ENCODE measurements around the gene USE1. TPM values are rescaled to one million over a fixed set of nuclear protein-coding genes. Genes with fewer than 3 reads are reported as not detected.

USE1 gene
- polyA plus RNA-seq, 2 of the 4 experiments (the other 2 are of a cell fraction): 10.1 to 16.5 TPM

- POLR2A ChIA-PET: interaction anchor here (0.8 kb wide), 1 partner anchor 63 kb away, joined by 6 read pairs; the partner anchor contains the start of gene DDA1
- WGBS (ENCODE audit: missing lambda C conversion rate): no CpG with 5 or more reads among the region's 72 CpGs
- Histone ChIP-seq H3K4me3 (peak within 1 kb of the TSS; percentile 93), H3K9me3 (no peaks in the 10 kb centered on the region), H3K4me2 (peak within 1 kb of the TSS; percentile 90), H3K27ac (peak within 1 kb of the TSS; percentile 92 to 96), H3K4me1 (peaks cover 66% of the 10 kb centered on the region)
- DNase-seq (ENCODE audit: low read depth in 1 of 2, low spot score in 1 of 2): no peak
- peak in 1 of 2 experiments; percentile 1; a peak in 2 of 6 replicates for ATAC-seq
- CTCF ChIA-PET: interaction anchor here (0.7 kb wide), 1 partner anchor 11 kb away, joined by 3 read pairs; no protein-coding TSS in a partner anchor
- TF ChIP-seq, protein P1, sequence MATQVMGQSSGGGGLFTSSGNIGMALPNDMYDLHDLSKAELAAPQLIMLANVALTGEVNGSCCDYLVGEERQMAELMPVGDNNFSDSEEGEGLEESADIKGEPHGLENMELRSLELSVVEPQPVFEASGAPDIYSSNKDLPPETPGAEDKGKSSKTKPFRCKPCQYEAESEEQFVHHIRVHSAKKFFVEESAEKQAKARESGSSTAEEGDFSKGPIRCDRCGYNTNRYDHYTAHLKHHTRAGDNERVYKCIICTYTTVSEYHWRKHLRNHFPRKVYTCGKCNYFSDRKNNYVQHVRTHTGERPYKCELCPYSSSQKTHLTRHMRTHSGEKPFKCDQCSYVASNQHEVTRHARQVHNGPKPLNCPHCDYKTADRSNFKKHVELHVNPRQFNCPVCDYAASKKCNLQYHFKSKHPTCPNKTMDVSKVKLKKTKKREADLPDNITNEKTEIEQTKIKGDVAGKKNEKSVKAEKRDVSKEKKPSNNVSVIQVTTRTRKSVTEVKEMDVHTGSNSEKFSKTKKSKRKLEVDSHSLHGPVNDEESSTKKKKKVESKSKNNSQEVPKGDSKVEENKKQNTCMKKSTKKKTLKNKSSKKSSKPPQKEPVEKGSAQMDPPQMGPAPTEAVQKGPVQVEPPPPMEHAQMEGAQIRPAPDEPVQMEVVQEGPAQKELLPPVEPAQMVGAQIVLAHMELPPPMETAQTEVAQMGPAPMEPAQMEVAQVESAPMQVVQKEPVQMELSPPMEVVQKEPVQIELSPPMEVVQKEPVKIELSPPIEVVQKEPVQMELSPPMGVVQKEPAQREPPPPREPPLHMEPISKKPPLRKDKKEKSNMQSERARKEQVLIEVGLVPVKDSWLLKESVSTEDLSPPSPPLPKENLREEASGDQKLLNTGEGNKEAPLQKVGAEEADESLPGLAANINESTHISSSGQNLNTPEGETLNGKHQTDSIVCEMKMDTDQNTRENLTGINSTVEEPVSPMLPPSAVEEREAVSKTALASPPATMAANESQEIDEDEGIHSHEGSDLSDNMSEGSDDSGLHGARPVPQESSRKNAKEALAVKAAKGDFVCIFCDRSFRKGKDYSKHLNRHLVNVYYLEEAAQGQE (IDR thresholded peaks at IDR 0.05): no peak
- TF ChIP-seq KDM1A (IDR thresholded peaks at IDR 0.05; ENCODE audit: low read depth): no peak
- TF ChIP-seq ESRRA (IDR thresholded peaks at IDR 0.05; ENCODE audit: borderline replicate concordance, low read length): no peak
- no peak for TF ChIP-seq BHLHE40 (IDR thresholded peaks at IDR 0.05; ENCODE audit: low read depth, low read length)
- no peak for TF ChIP-seq FOSL2 (IDR thresholded peaks at IDR 0.05)
- no peak for TF ChIP-seq FOSL2 (CRISPR knock-in tag; IDR thresholded peaks at IDR 0.05)
- TF ChIP-seq RFX5 (IDR thresholded peaks at IDR 0.05): no peak
- no peak for TF ChIP-seq GATA3 (IDR thresholded peaks at IDR 0.05; ENCODE audit: borderline replicate concordance)
- no peak for TF ChIP-seq SMC3 (IDR thresholded peaks at IDR 0.05)
- peak in 1 of 2 experiments; percentile 27; a peak in 1 of 5 replicates for TF ChIP-seq JUN (IDR thresholded peaks at IDR 0.05)
- TF ChIP-seq, protein P2, sequence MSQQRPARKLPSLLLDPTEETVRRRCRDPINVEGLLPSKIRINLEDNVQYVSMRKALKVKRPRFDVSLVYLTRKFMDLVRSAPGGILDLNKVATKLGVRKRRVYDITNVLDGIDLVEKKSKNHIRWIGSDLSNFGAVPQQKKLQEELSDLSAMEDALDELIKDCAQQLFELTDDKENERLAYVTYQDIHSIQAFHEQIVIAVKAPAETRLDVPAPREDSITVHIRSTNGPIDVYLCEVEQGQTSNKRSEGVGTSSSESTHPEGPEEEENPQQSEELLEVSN (IDR thresholded peaks at IDR 0.05; ENCODE audit: borderline replicate concordance, low read depth): no peak
- no peak for TF ChIP-seq MAX (IDR thresholded peaks at IDR 0.05)
- no peak for TF ChIP-seq HDAC2 (IDR thresholded peaks at IDR 0.05)
- TF ChIP-seq, protein P3, sequence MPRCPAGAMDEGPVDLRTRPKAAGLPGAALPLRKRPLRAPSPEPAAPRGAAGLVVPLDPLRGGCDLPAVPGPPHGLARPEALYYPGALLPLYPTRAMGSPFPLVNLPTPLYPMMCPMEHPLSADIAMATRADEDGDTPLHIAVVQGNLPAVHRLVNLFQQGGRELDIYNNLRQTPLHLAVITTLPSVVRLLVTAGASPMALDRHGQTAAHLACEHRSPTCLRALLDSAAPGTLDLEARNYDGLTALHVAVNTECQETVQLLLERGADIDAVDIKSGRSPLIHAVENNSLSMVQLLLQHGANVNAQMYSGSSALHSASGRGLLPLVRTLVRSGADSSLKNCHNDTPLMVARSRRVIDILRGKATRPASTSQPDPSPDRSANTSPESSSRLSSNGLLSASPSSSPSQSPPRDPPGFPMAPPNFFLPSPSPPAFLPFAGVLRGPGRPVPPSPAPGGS (IDR thresholded peaks at IDR 0.05): peak; percentile 45; the same call in 1 of the 3 replicates
- TF ChIP-seq RNF2 (IDR thresholded peaks at IDR 0.05; ENCODE audit: borderline replicate concordance, low read depth): no peak
- no peak for TF ChIP-seq USF2 (IDR thresholded peaks at IDR 0.05)
- no peak for TF ChIP-seq CHD4 (IDR thresholded peaks at IDR 0.05; ENCODE audit: borderline replicate concordance)
- TF ChIP-seq TFCP2L1 (CRISPR knock-in tag; IDR thresholded peaks at IDR 0.05): no peak
- TF ChIP-seq ELK1 (IDR thresholded peaks at IDR 0.05; ENCODE audit: low read depth, low read length): no peak
- peak; percentile 44 for TF ChIP-seq POLR2A (IDR thresholded peaks at IDR 0.05; ENCODE audit: low read length)
- TF ChIP-seq JUNB (IDR thresholded peaks at IDR 0.05): no peak
- FAIRE-seq: no peak
These were observed 30.4 kb downstream of the USE1 start, which contains the start of gene NR2F6 for GRCh38 chr19:17245535-17245984. Gene NR2F6 (minus strand): TSS chr19:17245919. CDS start chr19:17245220, 699 bp downstream.
